H9 (cell line): Measurements from ENCODE around the gene RPS28. TPM values are rescaled to one million over a fixed set of nuclear protein-coding genes. Genes with fewer than 3 reads are reported as not detected.
"Not testable (repeated sequence)": the region's sequence is repeated elsewhere in the genome, so short reads cannot be mapped to it uniquely, and the experiment has no call there.

Source experiments
- DNase-seq: peaks from one replicate; pipeline ENCODE4 v3.0.0-alpha.2; 2017
- H2AFZ ChIP-seq: one replicate; pipeline ENCODE4 v1.6.1; 2013; ENCODE audit warnings: mild to moderate bottlenecking, low read length, control low read depth, moderate library complexity
- H2AK5ac ChIP-seq: 2 replicates; pipeline ENCODE4 v1.6.1; 2013; ENCODE audit warnings: low read length, control low read depth, mixed read lengths; ENCODE audit not compliant: insufficient read length
- H2BK120ac ChIP-seq: one replicate; pipeline ENCODE4 v1.6.1; 2013; ENCODE audit warnings: low read depth, mild to moderate bottlenecking, low read length, control low read depth, inconsistent platforms; ENCODE audit not compliant: poor library complexity, severe bottlenecking
- H2BK12ac ChIP-seq: 2 replicates; pipeline ENCODE4 v1.6.1; 2013; ENCODE audit warnings: low read length, control low read depth, mixed read lengths, low read depth; ENCODE audit not compliant: insufficient read length
- H2BK15ac ChIP-seq: 2 replicates; pipeline ENCODE4 v1.6.1; 2013; ENCODE audit warnings: low read depth, low read length, control low read depth
- H2BK20ac ChIP-seq: one replicate; pipeline ENCODE4 v1.6.1; 2013; ENCODE audit warnings: low read depth, mild to moderate bottlenecking, low read length, control low read depth, inconsistent platforms; ENCODE audit not compliant: poor library complexity, severe bottlenecking
- H2BK5ac ChIP-seq: 2 replicates; pipeline ENCODE4 v1.6.1; 2013; ENCODE audit warnings: low read length, control low read depth, mixed read lengths; ENCODE audit not compliant: insufficient read length
- H3K14ac ChIP-seq: 2 replicates; pipeline ENCODE4 v1.6.1; 2013; ENCODE audit warnings: low read length, control low read depth; ENCODE audit not compliant: insufficient read depth
- H3K18ac ChIP-seq: 2 replicates; pipeline ENCODE4 v1.6.1; 2013; ENCODE audit warnings: low read depth, mild to moderate bottlenecking, mixed read lengths, low read length, control low read depth; ENCODE audit not compliant: insufficient read length
- H3K23ac ChIP-seq: 2 replicates; pipeline ENCODE4 v1.6.1; 2013; ENCODE audit warnings: low read length, control low read depth, mixed read lengths, low read depth; ENCODE audit not compliant: insufficient read length
- H3K23me2 ChIP-seq: 2 replicates; pipeline ENCODE4 v1.6.1; 2013; ENCODE audit warnings: low read depth, mild to moderate bottlenecking, mixed read lengths, low read length, control low read depth; ENCODE audit not compliant: insufficient read length, poor library complexity, severe bottlenecking
- H3K27ac ChIP-seq: 2 replicates; pipeline ENCODE4 v1.5.1; 2013; ENCODE audit warnings: low read length, control low read depth, mixed read lengths, low read depth; ENCODE audit not compliant: insufficient read length
- H3K27me3 ChIP-seq: 2 replicates; pipeline ENCODE4 v1.6.1; 2013; ENCODE audit warnings: low read length, control low read depth, inconsistent platforms; ENCODE audit not compliant: insufficient read depth
- H3K4ac ChIP-seq: 2 replicates; pipeline ENCODE4 v1.6.1; 2013; ENCODE audit warnings: low read depth, mild to moderate bottlenecking, control low read depth, inconsistent platforms, low read length, moderate library complexity
- H3K4me1 ChIP-seq: 2 replicates; pipeline ENCODE4 v1.6.1; 2013; ENCODE audit warnings: low read length, control low read depth, inconsistent platforms; ENCODE audit not compliant: insufficient read depth
- H3K4me2 ChIP-seq: 2 replicates; pipeline ENCODE4 v1.6.1; 2013; ENCODE audit warnings: low read length, control low read depth, mixed read lengths; ENCODE audit not compliant: insufficient read length, insufficient read depth
- H3K56ac ChIP-seq: 2 replicates; pipeline ENCODE4 v1.6.1; 2013; ENCODE audit warnings: low read depth, mild to moderate bottlenecking, mixed read lengths, low read length, control low read depth; ENCODE audit not compliant: insufficient read length
- H3K79me1 ChIP-seq: 2 replicates; pipeline ENCODE4 v1.6.1; 2013; ENCODE audit warnings: low read depth, mild to moderate bottlenecking, moderate library complexity, low read length, control low read depth, inconsistent platforms; ENCODE audit not compliant: insufficient read depth, poor library complexity, severe bottlenecking
- H3K79me2 ChIP-seq: 2 replicates; pipeline ENCODE4 v1.6.1; 2013; ENCODE audit warnings: low read length, control low read depth, inconsistent platforms; ENCODE audit not compliant: insufficient read depth
- H3K9ac ChIP-seq: 2 replicates; pipeline ENCODE4 v1.6.1; 2013; ENCODE audit warnings: low read length, control low read depth, mixed read lengths; ENCODE audit not compliant: insufficient read length; ENCODE audit errors: extremely low read depth
- H3K9me3 ChIP-seq: one replicate; pipeline ENCODE4 v1.6.1; 2013; ENCODE audit warnings: low read depth, low read length, inconsistent platforms; ENCODE audit not compliant: control insufficient read depth
- H3T11ph ChIP-seq: one replicate; pipeline ENCODE4 v1.6.1; 2013; ENCODE audit warnings: mild to moderate bottlenecking, low read length, control low read depth, inconsistent platforms
- H4K20me1 ChIP-seq: one replicate; pipeline ENCODE4 v1.6.1; 2013; ENCODE audit not compliant: control insufficient read depth, insufficient read length, insufficient read depth
- H4K5ac ChIP-seq: 2 replicates; pipeline ENCODE4 v1.6.1; 2013; ENCODE audit warnings: low read depth, mild to moderate bottlenecking, mixed read lengths, low read length, control low read depth; ENCODE audit not compliant: insufficient read length
- H4K8ac ChIP-seq: replicated peaks from 2 replicates; pipeline ENCODE4 v1.6.1; 2013; ENCODE audit warnings: low read length, control low read depth, mixed read lengths, low read depth; ENCODE audit not compliant: insufficient read length
- H4K91ac ChIP-seq: 2 replicates; pipeline ENCODE4 v1.6.1; 2013; ENCODE audit warnings: low read depth, mild to moderate bottlenecking, moderate library complexity, mixed read lengths, low read length, control low read depth; ENCODE audit not compliant: insufficient read length
- H3K27ac Mint-ChIP-seq, 3 experiments: 2 replicates in 2 of 3; 3 replicates in 1 of 3; pipeline ENCODE4 v1.8.0; 2020 to 2021; ENCODE audit warnings: mixed read lengths in 3 of 3, mild to moderate bottlenecking in 1 of 3, moderate library complexity in 1 of 3
- H3K27me3 Mint-ChIP-seq: 2 replicates; pipeline ENCODE4 v1.8.0; 2021; ENCODE audit warnings: low read depth, mild to moderate bottlenecking, moderate library complexity, mixed read lengths
- H3K36me3 Mint-ChIP-seq, 3 experiments: 2 replicates in 2 of 3; 3 replicates in 1 of 3; pipeline ENCODE4 v1.8.0; 2020 to 2021; ENCODE audit warnings: low read depth in 3 of 3, mixed read lengths in 3 of 3; ENCODE audit not compliant: insufficient read depth in 1 of 3
- H3K4me1 Mint-ChIP-seq, 2 experiments: 2 replicates each; pipeline ENCODE4 v1.8.0; 2020; ENCODE audit warnings: mixed read lengths in 2 of 2
- H3K4me3 Mint-ChIP-seq, 2 experiments: 2 replicates in 1 of 2; 3 replicates in 1 of 2; pipeline ENCODE4 v1.8.0; 2020 to 2021; ENCODE audit warnings: mild to moderate bottlenecking in 2 of 2, mixed read lengths in 2 of 2, moderate library complexity in 1 of 2
- H3K9me3 Mint-ChIP-seq, 2 experiments: 2 replicates in 1 of 2; 3 replicates in 1 of 2; pipeline ENCODE4 v1.8.0; 2020; ENCODE audit warnings: mild to moderate bottlenecking in 2 of 2, mixed read lengths in 2 of 2, moderate library complexity in 1 of 2
- CTCF ChIP-seq: fragments of 200-600 bp; sonication (generic); conservative IDR thresholded peaks from 3 replicates; pipeline ENCODE4 v1.8.0; 2021; ENCODE audit warnings: antibody characterized with exemption, mild to moderate bottlenecking
- WGBS: extraction: QIAGEN DNeasy Blood & Tissue Kit; methylation state at CpG from one replicate; pipeline ENCODE4 v1.1.7; 2013; ENCODE audit warnings: missing lambda C conversion rate, low lambda C conversion rate, mixed read lengths; ENCODE audit not compliant: insufficient read length; ENCODE audit errors: extremely low coverage; 5-methylcytosine and 5-hydroxymethylcytosine counted together
- total RNA-seq: library from RNA; stranded (reverse); gene quantifications from 2 replicates; pipeline ENCODE4 v1.2.1, GENCODE V29; 2021

The RPS28 gene
- total RNA-seq, 1 experiment from 2014 or later: 1,885 TPM

DNA sequence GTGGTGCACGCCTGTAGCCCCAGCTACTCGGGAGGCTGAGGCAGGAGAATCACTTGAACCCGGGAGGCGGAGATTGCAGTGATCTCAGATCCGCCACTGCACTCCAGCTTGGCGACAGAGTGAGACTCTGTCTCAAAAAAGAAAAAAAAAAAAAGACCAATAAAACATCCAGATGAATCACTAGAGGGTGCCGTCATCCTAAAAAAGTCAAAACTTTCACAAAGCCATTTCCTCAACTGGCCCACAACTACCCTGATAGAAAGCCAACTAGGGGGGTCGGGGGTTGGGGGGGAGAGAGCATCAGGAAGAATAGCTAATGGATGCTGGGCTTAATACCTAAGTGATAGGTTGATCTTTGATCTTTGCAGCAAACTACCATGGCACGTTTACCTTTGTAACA lies 2.5 kb upstream of the RPS28 start:
- not testable (repeated sequence) for H3K27ac Mint-ChIP-seq, H4K8ac ChIP-seq, H3K4ac ChIP-seq, H3K79me2 ChIP-seq, H3K14ac ChIP-seq, H3K4me1 ChIP-seq, H3K27me3 Mint-ChIP-seq, H3K9ac ChIP-seq, H4K5ac ChIP-seq, H3K9me3 Mint-ChIP-seq, H2AK5ac ChIP-seq, H2AFZ ChIP-seq, H2BK5ac ChIP-seq, H3K56ac ChIP-seq, H3K23me2 ChIP-seq, DNase-seq, H3K4me2 ChIP-seq, H2BK120ac ChIP-seq, H3K18ac ChIP-seq, H4K91ac ChIP-seq, H3K79me1 ChIP-seq, H3T11ph ChIP-seq, H3K9me3 ChIP-seq, H3K23ac ChIP-seq, H2BK20ac ChIP-seq, H2BK12ac ChIP-seq, H3K27me3 ChIP-seq, H2BK15ac ChIP-seq, H4K20me1 ChIP-seq, H3K27ac ChIP-seq
- TF ChIP-seq CTCF: peak; percentile 9; the same call in 1 of the 3 replicates
- no CpG with 5 or more reads among the region's 9 CpGs for WGBS
- peak overlapping the region in 1 of 2 experiments; percentile 26; a peak in 1 of 5 replicates for H3K4me3 Mint-ChIP-seq
- H3K36me3 Mint-ChIP-seq: peaks cover 29 to 55% (median 45%) of the 10 kb centered on the region in 3 experiments
- H3K4me1 Mint-ChIP-seq: peaks cover 19 to 29% of the 10 kb centered on the region in 2 experiments
